ENCODE data around the gene BPIFB1. TPM values are rescaled to one million over a fixed set of nuclear protein-coding genes. Genes with fewer than 3 reads are reported as not detected.

BPIFB1 gene
- total and polyA plus RNA-seq, 10 of the 15 experiments (the other 5 are each of a cell fraction or from before 2014, with no cell fraction given), result 0.13 TPM; not detected in 9

DNA sequence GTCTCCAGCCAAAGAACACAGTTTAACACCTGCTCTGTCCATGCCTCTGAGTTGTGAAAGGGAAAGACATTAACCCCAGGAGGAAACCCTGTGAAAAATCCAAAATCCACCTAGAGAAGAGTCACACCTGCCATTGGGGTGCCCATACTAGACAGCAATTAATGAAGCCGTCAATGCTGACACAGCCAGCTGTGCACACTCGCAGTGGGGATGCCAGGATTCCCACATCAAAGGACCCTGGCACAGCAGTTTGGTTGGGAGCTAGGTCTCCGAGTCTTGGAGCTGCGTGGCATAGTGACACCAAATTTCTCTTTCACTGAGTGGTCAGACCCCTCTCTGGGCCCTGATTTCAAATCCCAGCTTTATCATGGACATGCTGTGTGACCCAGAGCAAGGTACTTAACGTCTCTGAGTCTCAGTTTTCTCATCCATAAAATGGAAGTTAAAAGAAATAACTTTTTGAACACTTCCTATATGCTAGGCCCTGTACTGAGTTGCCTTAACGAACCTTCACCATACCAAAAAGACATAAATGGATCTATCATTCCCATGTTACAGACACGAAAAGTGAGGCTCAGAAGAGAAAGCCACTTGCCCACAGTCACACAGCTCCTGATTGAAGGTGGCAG is 30.8 kb downstream of the BPIFB1 start:
- FAIRE-seq, result no peak
- no peak for DNase-seq (ENCODE audit: low read depth, low spot score)
- Histone ChIP-seq H3K27ac (ENCODE audit: control insufficient read depth, insufficient read depth) (no peak overlapping the region), H3K79me2 (ENCODE audit: control insufficient read depth, insufficient read depth, low read length) (no peaks in the 10 kb centered on the region), H3K4me1 (ENCODE audit: control insufficient read depth, insufficient read depth, low read length) (no peaks in the 10 kb centered on the region), H3K4me3 (no peak overlapping the region), H3K4me2 (ENCODE audit: control insufficient read depth, insufficient read depth) (no peak overlapping the region), H3K27me3 (replicated peaks in 1 of 2; ENCODE audit: control insufficient read depth in 2 of 2, insufficient read depth in 2 of 2, low read length in 1 of 2) (peaks cover 5 to 6% of the 10 kb centered on the region in 2 experiments; a peak in 3 of 4 replicates), H3K36me3 (ENCODE audit: control insufficient read depth in 2 of 2, insufficient read depth in 2 of 2, low read length in 1 of 2) (no peaks in the 10 kb centered on the region), H4K20me1 (ENCODE audit: control insufficient read depth, insufficient read depth) (no peaks in the 10 kb centered on the region), H3K9ac (ENCODE audit: control insufficient read depth, insufficient read depth, low read length) (no peak overlapping the region), H2AFZ (ENCODE audit: control insufficient read depth, low read depth, low read length) (no peak overlapping the region), H3K9me3 (replicated peaks; ENCODE audit: control insufficient read depth, insufficient read depth, low read length) (no peaks in the 10 kb centered on the region)
- ChIA-PET POLR2A (no interaction called here), CTCF (interaction anchor here (0.8 to 1.3 kb wide), 2 partner anchors 11 to 14 kb away, joined by 3 to 4 read pairs; no protein-coding TSS in a partner anchor), RAD21 (ENCODE audit: unreplicated experiment) (no interaction called here), SMC1A (ENCODE audit: uncharacterized antibody, unreplicated experiment) (no interaction called here)
- TF ChIP-seq ETV6 (conservative IDR thresholded peaks at IDR 0.05 in 1 of 2, IDR thresholded peaks at IDR 0.05 in 1 of 2; ENCODE audit: borderline replicate concordance in 1 of 2, low read depth in 1 of 2) (no peak), NR2C1 (IDR thresholded peaks at IDR 0.05) (no peak), ZBED1 (IDR thresholded peaks at IDR 0.05; ENCODE audit: borderline replicate concordance) (no peak), EED (IDR thresholded peaks at IDR 0.05; ENCODE audit: low read depth) (no peak), BACH1 (IDR thresholded peaks at IDR 0.05; ENCODE audit: borderline replicate concordance) (no peak)
- WGBS (ENCODE audit: insufficient coverage, insufficient replicate concordance, low lambda C conversion rate, missing lambda C conversion rate), result 38% methylated on average over 7 of the region's 7 CpGs
- no TSS peak for BruUV-seq (replicated peaks)
- intact Hi-C loops (cut with micrococcal nuclease; ENCODE audit: unreplicated experiment), result no loop called here
- no peak for ATAC-seq
- in situ Hi-C loops (cut with MboI), result no loop called here

DNA sequence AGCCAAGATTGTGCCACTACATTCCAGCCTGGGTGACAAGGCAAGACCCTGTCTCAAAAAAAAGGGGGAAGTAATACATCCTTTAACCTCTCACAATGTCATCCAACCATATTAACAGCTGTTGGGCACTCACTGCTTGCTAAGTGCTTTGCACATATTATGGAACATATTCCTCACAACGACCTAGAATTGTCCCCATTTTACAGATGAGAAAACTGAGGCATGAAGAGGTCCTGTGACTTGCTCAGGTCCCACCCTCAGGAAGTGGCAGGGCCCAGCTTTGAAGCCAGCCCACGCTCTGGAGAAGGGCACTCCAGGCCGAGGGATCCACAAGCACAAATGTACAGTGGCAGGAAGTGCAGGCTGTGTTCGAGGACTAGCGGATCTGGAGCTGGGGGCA is 33.3 kb downstream of the BPIFB1 start:
- POLR2A ChIA-PET, result no interaction called here
- BruUV-seq (replicated peaks), result no TSS peak
- no peaks in the 10 kb centered on the region for H3K79me2 ChIP-seq (ENCODE audit: control insufficient read depth, insufficient read depth, low read length)
- ATAC-seq (no peak), DNase-seq (ENCODE audit: low read depth, low spot score) (no peak), FAIRE-seq (no peak)
- no peak overlapping the region for H3K9ac ChIP-seq (ENCODE audit: control insufficient read depth, insufficient read depth, low read length)
- RAD21 ChIA-PET (ENCODE audit: unreplicated experiment), result no interaction called here
- H3K27ac ChIP-seq (ENCODE audit: control insufficient read depth, insufficient read depth), result no peak overlapping the region
- H3K27me3 ChIP-seq (replicated peaks in 1 of 2; ENCODE audit: control insufficient read depth in 2 of 2, insufficient read depth in 2 of 2, low read length in 1 of 2), result peaks cover 6 to 8% of the 10 kb centered on the region in 2 experiments; a peak in 3 of 4 replicates
- H3K4me1 ChIP-seq (ENCODE audit: control insufficient read depth, insufficient read depth, low read length), result no peaks in the 10 kb centered on the region
- WGBS (ENCODE audit: insufficient coverage, insufficient replicate concordance, low lambda C conversion rate, missing lambda C conversion rate), result 22% methylated on average over 5 of the region's 5 CpGs
- H3K4me3 ChIP-seq, result no peak overlapping the region
- H3K36me3 ChIP-seq (ENCODE audit: control insufficient read depth in 2 of 2, insufficient read depth in 2 of 2, low read length in 1 of 2), result no peaks in the 10 kb centered on the region
- H4K20me1 ChIP-seq (ENCODE audit: control insufficient read depth, insufficient read depth), result no peaks in the 10 kb centered on the region
- CTCF ChIA-PET, result interaction anchor here (1.4 to 1.9 kb wide), 2 partner anchors 15 to 23 kb away, joined by 4 to 5 read pairs; no protein-coding TSS in a partner anchor
- SMC1A ChIA-PET (ENCODE audit: uncharacterized antibody, unreplicated experiment), result no interaction called here
- H2AFZ ChIP-seq (ENCODE audit: control insufficient read depth, low read depth, low read length), result no peak overlapping the region
- no peaks in the 10 kb centered on the region for H3K9me3 ChIP-seq (replicated peaks; ENCODE audit: control insufficient read depth, insufficient read depth, low read length)
- intact Hi-C loops (cut with micrococcal nuclease; ENCODE audit: unreplicated experiment) (no loop called here), in situ Hi-C loops (cut with MboI) (no loop called here)
- no peak overlapping the region for H3K4me2 ChIP-seq (ENCODE audit: control insufficient read depth, insufficient read depth)
- TF ChIP-seq POLR2AphosphoS5 (IDR thresholded peaks at IDR 0.05; ENCODE audit: low read length) (no peak), EGR1 (IDR thresholded peaks at IDR 0.05; ENCODE audit: borderline replicate concordance in 1 of 2, low read depth in 2 of 2, low read length in 2 of 2) (no peak), TAF1 (IDR thresholded peaks at IDR 0.05; ENCODE audit: borderline replicate concordance, low read depth, low read length) (no peak), KDM1A (IDR thresholded peaks at IDR 0.05; ENCODE audit: borderline replicate concordance) (no peak), TCF12 (IDR thresholded peaks at IDR 0.05; ENCODE audit: low read depth, low read length) (no peak), IKZF2 (IDR thresholded peaks at IDR 0.05) (no peak), NFYA (IDR thresholded peaks at IDR 0.05; ENCODE audit: borderline replicate concordance, low read depth, low read length) (no peak), POLR2A (IDR thresholded peaks at IDR 0.05; ENCODE audit: low read depth, low read length) (no peak)
- TF ChIP-seq, protein P1, sequence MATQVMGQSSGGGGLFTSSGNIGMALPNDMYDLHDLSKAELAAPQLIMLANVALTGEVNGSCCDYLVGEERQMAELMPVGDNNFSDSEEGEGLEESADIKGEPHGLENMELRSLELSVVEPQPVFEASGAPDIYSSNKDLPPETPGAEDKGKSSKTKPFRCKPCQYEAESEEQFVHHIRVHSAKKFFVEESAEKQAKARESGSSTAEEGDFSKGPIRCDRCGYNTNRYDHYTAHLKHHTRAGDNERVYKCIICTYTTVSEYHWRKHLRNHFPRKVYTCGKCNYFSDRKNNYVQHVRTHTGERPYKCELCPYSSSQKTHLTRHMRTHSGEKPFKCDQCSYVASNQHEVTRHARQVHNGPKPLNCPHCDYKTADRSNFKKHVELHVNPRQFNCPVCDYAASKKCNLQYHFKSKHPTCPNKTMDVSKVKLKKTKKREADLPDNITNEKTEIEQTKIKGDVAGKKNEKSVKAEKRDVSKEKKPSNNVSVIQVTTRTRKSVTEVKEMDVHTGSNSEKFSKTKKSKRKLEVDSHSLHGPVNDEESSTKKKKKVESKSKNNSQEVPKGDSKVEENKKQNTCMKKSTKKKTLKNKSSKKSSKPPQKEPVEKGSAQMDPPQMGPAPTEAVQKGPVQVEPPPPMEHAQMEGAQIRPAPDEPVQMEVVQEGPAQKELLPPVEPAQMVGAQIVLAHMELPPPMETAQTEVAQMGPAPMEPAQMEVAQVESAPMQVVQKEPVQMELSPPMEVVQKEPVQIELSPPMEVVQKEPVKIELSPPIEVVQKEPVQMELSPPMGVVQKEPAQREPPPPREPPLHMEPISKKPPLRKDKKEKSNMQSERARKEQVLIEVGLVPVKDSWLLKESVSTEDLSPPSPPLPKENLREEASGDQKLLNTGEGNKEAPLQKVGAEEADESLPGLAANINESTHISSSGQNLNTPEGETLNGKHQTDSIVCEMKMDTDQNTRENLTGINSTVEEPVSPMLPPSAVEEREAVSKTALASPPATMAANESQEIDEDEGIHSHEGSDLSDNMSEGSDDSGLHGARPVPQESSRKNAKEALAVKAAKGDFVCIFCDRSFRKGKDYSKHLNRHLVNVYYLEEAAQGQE (IDR thresholded peaks at IDR 0.05; ENCODE audit: low read depth, low read length), result no peak
